GM19240 (cell line): Measurements from ENCODE around the gene ACSL1.

Source experiments
- DNase-seq: peaks from one replicate; pipeline ENCODE4 v3.0.0; 2011; ENCODE audit warnings: low spot score; ENCODE audit not compliant: insufficient read length

Gene ACSL1

GRCh38 chr4:184812651-184813181, 13.1 kb downstream of the ACSL1 start:
- DNase-seq: no peak

DNA sequence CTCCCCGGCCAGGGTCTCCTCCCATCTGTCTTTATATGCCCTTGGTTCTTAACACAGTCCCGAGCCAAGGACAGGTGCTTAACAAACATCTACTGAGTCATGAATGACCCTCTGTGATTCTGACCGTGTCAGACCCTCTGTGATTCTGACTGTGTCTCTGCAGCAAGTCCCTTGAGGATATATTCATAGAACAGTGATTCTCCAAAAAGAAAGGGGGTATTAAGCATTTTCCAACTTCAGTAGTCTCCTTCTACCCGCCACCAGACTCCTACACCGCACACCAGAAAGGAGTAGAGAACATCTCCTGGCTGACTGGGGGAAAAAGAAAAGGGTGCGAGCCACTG, 13.6 kb downstream of the ACSL1 start:
- DNase-seq: no peak

GRCh38 chr4:184811526-184812198, 14.1 kb downstream of the ACSL1 start:
- DNase-seq: no peak

GRCh38 chr4:184810720-184811119, 15.0 kb downstream of the ACSL1 start:
- DNase-seq: no peak

DNA sequence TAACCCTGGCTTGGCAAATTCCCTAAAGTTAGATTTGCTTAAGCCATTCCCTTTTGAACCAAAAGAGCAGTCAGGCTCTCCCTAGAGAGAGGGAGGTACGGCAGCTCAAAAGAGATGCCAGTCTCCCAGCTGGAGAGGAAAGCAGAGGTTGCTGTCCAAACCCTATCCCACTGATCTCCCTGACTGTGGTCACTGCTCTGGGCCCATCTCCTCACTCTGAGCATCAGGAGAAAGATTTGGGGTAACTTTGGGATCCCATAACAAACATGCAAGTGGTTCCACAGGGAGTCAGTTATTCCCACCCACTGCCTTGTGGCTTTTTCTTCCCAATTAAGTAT, 17.1 kb downstream of the ACSL1 start:
- DNase-seq: no peak

GRCh38 chr4:184807797-184808712, 17.7 kb downstream of the ACSL1 start:
- DNase-seq: no peak

DNA sequence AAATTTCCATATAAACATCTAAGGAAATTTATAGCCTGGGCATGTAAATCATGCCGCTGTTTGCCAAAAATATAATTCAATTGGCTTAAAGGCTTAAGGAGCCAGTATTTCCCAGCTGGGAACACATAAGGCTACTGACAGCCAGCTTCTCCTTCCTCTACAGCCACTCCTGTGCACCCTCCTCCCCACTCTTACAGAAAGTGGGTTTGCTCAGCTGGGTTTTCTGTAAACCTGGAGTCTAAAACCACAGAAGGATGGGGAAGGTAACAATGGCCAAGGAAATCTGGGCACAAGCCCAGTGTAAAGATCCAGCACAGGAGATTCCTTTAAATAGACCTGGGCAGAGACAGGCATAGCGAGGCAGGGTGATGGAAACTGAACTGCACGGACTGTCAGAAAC, 18.5 kb downstream of the ACSL1 start:
- no peak for DNase-seq

GRCh38 chr4:184806711-184807110, 19.1 kb downstream of the ACSL1 start:
- DNase-seq: no peak

GRCh38 chr4:184806229-184806550, 19.6 kb downstream of the ACSL1 start:
- no peak for DNase-seq

- no peak for DNase-seq
These were observed 20.1 kb downstream of the ACSL1 start for GRCh38 chr4:184805462-184806228.

GRCh38 chr4:184804621-184805020, 21.1 kb downstream of the ACSL1 start:
- DNase-seq: no peak

- DNase-seq: no peak
These were observed 21.9 kb downstream of the ACSL1 start for GRCh38 chr4:184803874-184804273.

DNA sequence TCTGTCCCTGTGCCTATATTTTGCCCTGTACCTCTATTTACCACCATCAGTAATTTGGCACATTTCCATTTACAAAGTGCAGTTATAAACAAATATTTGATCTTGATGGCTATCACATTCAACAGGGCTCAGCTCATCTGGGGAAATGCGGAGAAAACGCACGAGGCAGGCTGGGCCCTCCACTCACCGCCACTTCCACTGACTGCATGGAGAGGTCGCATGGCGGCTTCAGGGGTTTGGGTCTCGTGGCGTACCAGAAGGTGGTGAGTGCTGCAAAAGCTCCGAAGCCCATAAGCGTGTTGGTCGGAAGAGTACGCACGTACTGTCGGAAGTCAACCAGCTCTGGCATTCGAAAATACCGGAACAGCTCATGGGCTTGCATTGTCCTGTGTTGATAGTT, 22.6 kb downstream of the ACSL1 start:
- DNase-seq: no peak

DNA sequence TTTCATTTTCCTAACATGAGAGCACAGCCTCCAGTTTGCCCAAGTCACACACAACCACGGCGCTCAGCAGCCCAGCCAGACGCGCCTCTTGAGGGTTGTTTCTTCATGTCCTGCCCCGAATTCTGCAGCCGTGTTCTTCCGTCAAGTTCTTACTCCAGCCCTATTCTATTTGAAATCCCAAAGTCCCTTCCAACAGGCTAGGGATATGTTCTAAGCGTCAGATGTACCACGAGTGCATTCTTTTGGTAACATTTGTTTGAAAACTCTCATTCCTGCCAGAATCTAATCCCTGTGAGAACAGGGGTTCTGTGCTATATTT, 23.1 kb downstream of the ACSL1 start:
- DNase-seq: no peak

DNA sequence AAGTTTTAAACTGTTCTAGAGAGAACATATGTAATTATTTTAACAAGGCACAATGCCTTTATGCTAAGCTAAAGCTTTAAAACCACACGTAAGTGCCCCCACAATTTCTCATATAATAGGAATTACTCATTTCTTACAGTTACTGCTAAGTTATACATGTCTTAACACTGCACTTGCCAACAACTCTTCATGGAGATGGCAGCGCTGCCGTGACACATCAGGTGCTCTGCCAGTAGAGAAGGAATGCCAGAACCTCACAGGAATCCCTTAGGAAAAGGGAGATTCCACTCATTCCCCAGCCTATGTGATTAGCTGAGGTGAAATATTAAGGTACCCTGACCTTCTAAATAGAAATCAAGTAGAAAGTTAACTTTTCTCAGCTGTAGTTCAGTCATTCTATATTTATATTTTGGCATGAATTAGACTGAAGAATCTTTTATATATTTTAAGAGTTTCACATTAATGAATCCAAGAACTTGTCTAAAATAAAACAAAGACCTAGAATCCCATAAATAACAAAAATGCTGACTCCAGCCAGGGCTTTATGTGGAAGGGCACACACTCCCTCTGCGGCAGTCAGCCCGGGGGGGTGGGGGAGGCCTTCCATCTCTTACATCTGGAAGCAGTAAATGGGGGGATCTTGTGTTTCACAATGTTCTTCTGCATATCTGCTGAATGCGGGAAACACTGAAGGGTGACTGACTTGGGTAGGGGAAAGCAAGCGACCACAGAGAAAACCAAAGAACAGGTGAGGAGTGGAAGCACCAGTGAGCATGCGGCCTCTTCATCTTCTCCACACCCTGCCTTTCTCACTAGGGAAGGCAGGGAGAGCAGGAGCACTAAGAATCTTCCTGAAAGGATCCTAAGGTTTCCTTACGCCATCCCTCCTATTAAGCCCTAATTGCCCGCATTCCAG, 23.7 kb downstream of the ACSL1 start:
- no peak for DNase-seq

DNA sequence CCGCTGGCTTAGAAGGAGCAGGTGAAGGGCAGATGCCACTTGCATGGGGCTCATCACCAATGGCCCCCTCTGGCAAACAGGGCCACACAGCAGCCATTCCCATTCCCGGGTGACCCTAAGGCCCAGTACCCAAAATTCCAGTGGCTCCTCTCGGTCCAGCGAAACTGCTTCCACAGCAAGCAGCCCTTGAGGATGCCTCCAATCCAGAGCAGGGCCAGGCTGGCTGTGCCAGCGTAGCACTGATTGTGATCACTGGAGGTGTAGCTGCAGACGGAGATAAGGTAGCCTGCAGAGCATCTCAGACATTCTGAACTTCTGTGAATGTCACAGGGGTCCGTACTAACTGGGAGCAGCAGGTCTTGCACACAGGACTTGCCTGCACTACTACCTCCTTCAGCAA, 27.3 kb downstream of the ACSL1 start:
- DNase-seq: no peak

DNA sequence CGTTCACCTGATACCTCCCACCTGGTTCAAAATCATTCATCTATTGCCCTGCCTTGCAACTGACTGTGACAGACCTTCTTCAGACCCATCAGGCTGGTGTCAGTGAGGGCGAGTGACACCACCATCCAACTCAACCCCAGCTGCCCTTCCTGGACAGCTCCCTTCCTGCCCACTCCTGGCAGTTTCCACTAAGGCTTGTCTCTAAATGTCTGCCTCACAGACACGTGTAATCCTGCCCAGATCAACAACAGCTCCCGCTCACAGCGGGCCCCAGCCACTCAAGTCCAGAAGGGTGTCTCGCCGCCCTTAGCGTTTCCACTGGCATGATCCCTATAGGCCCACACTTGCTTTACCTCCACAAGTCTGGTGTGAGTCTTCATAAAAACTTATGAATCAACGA, 28.9 kb downstream of the ACSL1 start:
- no peak for DNase-seq

GRCh38 chr4:184795214-184795844, 30.4 kb downstream of the ACSL1 start:
- DNase-seq: no peak

GRCh38 chr4:184794470-184794869, 31.3 kb downstream of the ACSL1 start:
- DNase-seq: no peak

- no peak for DNase-seq
These were observed 31.9 kb downstream of the ACSL1 start for GRCh38 chr4:184793735-184794355.
